Effector memory CD4-positive, alpha-beta T cell (primary cell): Measurements from ENCODE around the gene UNC79.

Experiments
- DNase-seq, 3 donors: peaks; one replicate each; pipeline ENCODE4 v3.0.0-alpha.2; 2020
- H3K27ac ChIP-seq: 2 replicates; pipeline ENCODE4 v1.7.0; 2013; ENCODE audit warnings: mild to moderate bottlenecking, low read length, moderate library complexity; ENCODE audit not compliant: insufficient read depth, poor library complexity, severe bottlenecking
- H3K27me3 ChIP-seq: replicated peaks from 2 replicates; pipeline ENCODE4 v1.7.0; 2013; ENCODE audit warnings: mild to moderate bottlenecking, low read length; ENCODE audit not compliant: insufficient read depth, control insufficient read depth, poor library complexity, severe bottlenecking
- H3K36me3 ChIP-seq: 2 replicates; pipeline ENCODE4 v1.7.0; 2013; ENCODE audit warnings: mild to moderate bottlenecking, low read length, moderate library complexity; ENCODE audit not compliant: control insufficient read depth, insufficient read depth
- H3K4me1 ChIP-seq: 2 replicates; pipeline ENCODE4 v1.7.0; 2013; ENCODE audit warnings: low read length, mild to moderate bottlenecking; ENCODE audit not compliant: control insufficient read depth, insufficient read depth, poor library complexity, severe bottlenecking
- H3K4me3 ChIP-seq: 2 replicates; pipeline ENCODE4 v1.7.0; 2013; ENCODE audit warnings: low read length, low read depth, mild to moderate bottlenecking; ENCODE audit not compliant: insufficient read depth, poor library complexity, severe bottlenecking
- H3K9me3 ChIP-seq: 2 replicates; pipeline ENCODE4 v1.7.0; 2013; ENCODE audit warnings: mild to moderate bottlenecking, low read length, moderate library complexity; ENCODE audit not compliant: control insufficient read depth

The UNC79 gene

GRCh38 chr14:93537951-93538350 is 107.2 kb downstream of the UNC79 start:
- DNase-seq, result no peak
- H3K27ac ChIP-seq, result no peak overlapping the region
- no peaks in the 10 kb centered on the region for H3K4me1 ChIP-seq
- H3K27me3 ChIP-seq, result no peaks in the 10 kb centered on the region
- no peaks in the 10 kb centered on the region for H3K36me3 ChIP-seq
- no peak overlapping the region for H3K4me3 ChIP-seq
- no peaks in the 10 kb centered on the region for H3K9me3 ChIP-seq

- H3K4me1 ChIP-seq, result no peaks in the 10 kb centered on the region
- no peaks in the 10 kb centered on the region for H3K27me3 ChIP-seq
- H3K9me3 ChIP-seq, result no peaks in the 10 kb centered on the region
- DNase-seq, result no peak
- no peaks in the 10 kb centered on the region for H3K36me3 ChIP-seq
- no peak overlapping the region for H3K27ac ChIP-seq
- H3K4me3 ChIP-seq, result no peak overlapping the region
Measured at GRCh38 chr14:93538413-93538812, 107.7 kb downstream of the UNC79 start.

GRCh38 chr14:93540235-93540634 is 109.5 kb downstream of the UNC79 start:
- H3K4me1 ChIP-seq, result no peaks in the 10 kb centered on the region

GRCh38 chr14:93543766-93544165 is 113.0 kb downstream of the UNC79 start:
- no peak for DNase-seq

More at GRCh38 chr14:93540235-93540634, 109.5 kb downstream of the UNC79 start:
- DNase-seq, result no peak
- Histone ChIP-seq H3K36me3 (no peaks in the 10 kb centered on the region), H3K27me3 (no peaks in the 10 kb centered on the region), H3K4me3 (no peak overlapping the region), H3K27ac (no peak overlapping the region), H3K9me3 (no peaks in the 10 kb centered on the region)

GRCh38 chr14:93544212-93544611 is 113.5 kb downstream of the UNC79 start:
- Histone ChIP-seq H3K27me3 (no peaks in the 10 kb centered on the region), H3K4me3 (no peak overlapping the region), H3K4me1 (no peaks in the 10 kb centered on the region), H3K36me3 (no peaks in the 10 kb centered on the region), H3K27ac (no peak overlapping the region), H3K9me3 (no peaks in the 10 kb centered on the region)
- DNase-seq, result no peak

More at GRCh38 chr14:93543766-93544165, 113.0 kb downstream of the UNC79 start:
- Histone ChIP-seq H3K27me3 (no peaks in the 10 kb centered on the region), H3K9me3 (no peaks in the 10 kb centered on the region), H3K27ac (no peak overlapping the region), H3K4me1 (no peaks in the 10 kb centered on the region), H3K4me3 (no peak overlapping the region), H3K36me3 (no peaks in the 10 kb centered on the region)

- Histone ChIP-seq H3K27me3 (no peaks in the 10 kb centered on the region), H3K4me3 (no peak overlapping the region), H3K36me3 (no peaks in the 10 kb centered on the region), H3K27ac (no peak overlapping the region), H3K9me3 (no peaks in the 10 kb centered on the region), H3K4me1 (no peaks in the 10 kb centered on the region)
- DNase-seq, result no peak
Measured at GRCh38 chr14:93546642-93547041, 115.9 kb downstream of the UNC79 start.

GRCh38 chr14:93548102-93548843 is 117.5 kb downstream of the UNC79 start:
- H3K27me3 ChIP-seq, result no peaks in the 10 kb centered on the region
- DNase-seq, result no peak
- no peaks in the 10 kb centered on the region for H3K4me1 ChIP-seq
- no peak overlapping the region for H3K27ac ChIP-seq
- H3K4me3 ChIP-seq, result no peak overlapping the region
- H3K36me3 ChIP-seq, result no peaks in the 10 kb centered on the region
- no peaks in the 10 kb centered on the region for H3K9me3 ChIP-seq

- no peak for DNase-seq
- no peak overlapping the region for H3K4me3 ChIP-seq
- no peaks in the 10 kb centered on the region for H3K36me3 ChIP-seq
- no peaks in the 10 kb centered on the region for H3K4me1 ChIP-seq
- no peaks in the 10 kb centered on the region for H3K9me3 ChIP-seq
- H3K27ac ChIP-seq, result no peak overlapping the region
- no peaks in the 10 kb centered on the region for H3K27me3 ChIP-seq
Measured at GRCh38 chr14:93549595-93549994, 118.9 kb downstream of the UNC79 start.

GRCh38 chr14:93564918-93565317 is 134.2 kb downstream of the UNC79 start:
- no peaks in the 10 kb centered on the region for H3K36me3 ChIP-seq
- no peaks in the 10 kb centered on the region for H3K27me3 ChIP-seq
- no peaks in the 10 kb centered on the region for H3K4me1 ChIP-seq
- no peak for DNase-seq
- no peak overlapping the region for H3K4me3 ChIP-seq
- no peak overlapping the region for H3K27ac ChIP-seq
- no peaks in the 10 kb centered on the region for H3K9me3 ChIP-seq

- Histone ChIP-seq H3K4me3 (no peak overlapping the region), H3K27ac (no peak overlapping the region), H3K36me3 (no peaks in the 10 kb centered on the region), H3K4me1 (no peaks in the 10 kb centered on the region), H3K9me3 (no peaks in the 10 kb centered on the region), H3K27me3 (no peaks in the 10 kb centered on the region)
- no peak for DNase-seq
Measured at GRCh38 chr14:93566065-93566693, 135.4 kb downstream of the UNC79 start.
